ENCODE measurements around the gene HINFP.
"Not testable (repeated sequence)": the region's sequence is repeated elsewhere in the genome, so short reads cannot be mapped to it uniquely, and the experiment has no call there.

HINFP gene

GRCh38 chr11:119100994-119101758, 20.2 kb upstream of the HINFP start:
- TF ChIP-seq CTCF (IDR thresholded peaks at IDR 0.05; ENCODE audit: low read depth, low read length), result no peak
- no peak for DNase-seq (ENCODE audit: extremely low read depth, low read depth)

GRCh38 chr11:119101759-119102423, 19.5 kb upstream of the HINFP start, which contains the start of gene DPAGT1:
TSS of gene DPAGT1 (minus strand) at chr11:119101853. CDS start at chr11:119101655, 198 bp downstream.
- TF ChIP-seq CTCF (IDR thresholded peaks at IDR 0.05; ENCODE audit: low read depth, low read length), result no peak
- DNase-seq (ENCODE audit: extremely low read depth, low read depth), result peak; percentile 89

- DNase-seq (ENCODE audit: extremely low read depth, low read depth), result not testable (repeated sequence)
Observed at GRCh38 chr11:119103161-119103664, 18.2 kb upstream of the HINFP start.

- no peak for DNase-seq (ENCODE audit: extremely low read depth, low read depth)
Observed at GRCh38 chr11:119103793-119104192, 17.6 kb upstream of the HINFP start.

GRCh38 chr11:119106564-119107537, 14.5 kb upstream of the HINFP start, which contains the start of gene C2CD2L:
TSS of gene C2CD2L (plus strand) at chr11:119107344. CDS start at chr11:119107742, 398 bp downstream.
- peak; percentile 71 for DNase-seq (ENCODE audit: extremely low read depth, low read depth)
- TF ChIP-seq CTCF (IDR thresholded peaks at IDR 0.05; ENCODE audit: low read depth, low read length), result no peak

More at GRCh38 chr11:119103793-119104192, 17.6 kb upstream of the HINFP start:
- no peak for TF ChIP-seq CTCF (IDR thresholded peaks at IDR 0.05; ENCODE audit: low read depth, low read length)

GRCh38 chr11:119107538-119108145, 13.7 kb upstream of the HINFP start:
- no peak for TF ChIP-seq CTCF (IDR thresholded peaks at IDR 0.05; ENCODE audit: low read depth, low read length)
- no peak for DNase-seq (ENCODE audit: extremely low read depth, low read depth)
